ENCODE results near the gene DMRTC1B. TPM values are rescaled to one million over a fixed set of nuclear protein-coding genes. Genes with fewer than 3 reads are reported as not detected.
"Not testable (repeated sequence)": the region's sequence is repeated elsewhere in the genome, so short reads cannot be mapped to it uniquely, and the experiment has no call there.

The DMRTC1B gene
- total and polyA plus RNA-seq, 7 experiments from 2014 or later, result 1.6 to 3.1 (median 2.7) TPM; not detected in 1

GRCh38 chrX:72808110-72808509 is 31.4 kb downstream of the DMRTC1B start, which contains the start of gene FAM236D:
FAM236D (minus strand) TSS chrX:72808210; CDS start chrX:72808110, 100 bp downstream.
- H3K27ac Mint-ChIP-seq; H3K4me3 ChIP-seq (ENCODE audit: low read length); H3K4me1 Mint-ChIP-seq; H3K9me3 ChIP-seq (ENCODE audit: control insufficient read depth in 2 of 3, low read length in 3 of 3); H3K36me3 ChIP-seq (ENCODE audit: control insufficient read depth in 2 of 3, insufficient read depth in 3 of 3, low read length in 3 of 3); H3K9me3 Mint-ChIP-seq; H3K27me3 ChIP-seq (ENCODE audit: control insufficient read depth in 2 of 2, insufficient read depth in 2 of 2, low read length in 2 of 2); H3K4me3 Mint-ChIP-seq; POLR2A ChIA-PET; H3K36me3 Mint-ChIP-seq; H3K4me1 ChIP-seq (ENCODE audit: control insufficient read depth in 2 of 2, insufficient read depth in 2 of 2, low read length in 2 of 2); ATAC-seq; CTCF ChIA-PET; intact Hi-C loops (cut with micrococcal nuclease); H3K27me3 Mint-ChIP-seq; DNase-seq; H3K27ac ChIP-seq (ENCODE audit: low read depth, low read length): not testable (repeated sequence)

DNA sequence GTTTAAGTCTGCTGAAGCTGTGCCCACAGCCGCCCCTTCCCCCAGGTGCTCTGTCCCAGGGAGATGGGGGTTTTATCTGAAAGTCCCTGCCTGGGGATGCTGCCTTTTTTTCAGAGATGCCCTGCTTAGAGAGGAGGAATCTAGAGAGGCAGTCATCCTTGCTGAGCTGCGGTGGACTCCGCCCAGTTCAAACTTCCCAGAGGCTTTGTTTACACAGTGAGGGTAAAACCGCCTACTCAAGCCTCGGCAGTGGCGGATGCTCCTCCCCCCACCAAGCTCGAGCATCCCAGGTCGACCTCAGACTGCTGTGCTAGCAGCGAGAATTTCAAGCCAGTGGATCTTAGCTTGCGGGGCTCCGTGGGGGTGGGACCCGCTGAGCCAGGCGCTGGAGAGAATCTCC is 54.0 kb downstream of the DMRTC1B start:
- H3K4me3 Mint-ChIP-seq; DNase-seq; ATAC-seq; H3K36me3 Mint-ChIP-seq; H3K27me3 ChIP-seq (ENCODE audit: control insufficient read depth in 2 of 2, insufficient read depth in 2 of 2, low read length in 2 of 2); CTCF ChIA-PET; intact Hi-C loops (cut with micrococcal nuclease); H3K36me3 ChIP-seq (ENCODE audit: control insufficient read depth in 2 of 3, insufficient read depth in 3 of 3, low read length in 3 of 3); H3K9me3 Mint-ChIP-seq; H3K4me3 ChIP-seq (ENCODE audit: low read length); H3K4me1 ChIP-seq (ENCODE audit: control insufficient read depth in 2 of 2, insufficient read depth in 2 of 2, low read length in 2 of 2); H3K4me1 Mint-ChIP-seq; POLR2A ChIA-PET; H3K9me3 ChIP-seq (ENCODE audit: control insufficient read depth in 2 of 3, low read length in 3 of 3); H3K27ac Mint-ChIP-seq; H3K27me3 Mint-ChIP-seq; H3K27ac ChIP-seq (ENCODE audit: low read depth, low read length): not testable (repeated sequence)

- H3K27me3 Mint-ChIP-seq; H3K4me1 ChIP-seq (ENCODE audit: control insufficient read depth in 2 of 2, insufficient read depth in 2 of 2, low read length in 2 of 2); intact Hi-C loops (cut with micrococcal nuclease); H3K9me3 ChIP-seq (ENCODE audit: control insufficient read depth in 2 of 3, low read length in 3 of 3); POLR2A ChIA-PET; H3K36me3 Mint-ChIP-seq; H3K4me1 Mint-ChIP-seq; H3K27ac ChIP-seq (ENCODE audit: low read depth, low read length); H3K4me3 ChIP-seq (ENCODE audit: low read length); H3K36me3 ChIP-seq (ENCODE audit: control insufficient read depth in 2 of 3, insufficient read depth in 3 of 3, low read length in 3 of 3); DNase-seq; CTCF ChIA-PET; H3K27ac Mint-ChIP-seq; ATAC-seq; H3K4me3 Mint-ChIP-seq; H3K9me3 Mint-ChIP-seq; H3K27me3 ChIP-seq (ENCODE audit: control insufficient read depth in 2 of 2, insufficient read depth in 2 of 2, low read length in 2 of 2): not testable (repeated sequence)
Measured at GRCh38 chrX:72837532-72837931, 60.8 kb downstream of the DMRTC1B start.

GRCh38 chrX:72882898-72883297 is 106.2 kb downstream of the DMRTC1B start:
- DNase-seq; H3K4me1 Mint-ChIP-seq; H3K36me3 Mint-ChIP-seq; H3K27ac ChIP-seq (ENCODE audit: low read depth, low read length); H3K4me1 ChIP-seq (ENCODE audit: control insufficient read depth in 2 of 2, insufficient read depth in 2 of 2, low read length in 2 of 2); H3K27ac Mint-ChIP-seq; ATAC-seq; POLR2A ChIA-PET; H3K27me3 Mint-ChIP-seq; H3K36me3 ChIP-seq (ENCODE audit: control insufficient read depth in 2 of 3, insufficient read depth in 3 of 3, low read length in 3 of 3); CTCF ChIA-PET; intact Hi-C loops (cut with micrococcal nuclease); H3K4me3 ChIP-seq (ENCODE audit: low read length); H3K4me3 Mint-ChIP-seq; H3K9me3 ChIP-seq (ENCODE audit: control insufficient read depth in 2 of 3, low read length in 3 of 3); H3K9me3 Mint-ChIP-seq; H3K27me3 ChIP-seq (ENCODE audit: control insufficient read depth in 2 of 2, insufficient read depth in 2 of 2, low read length in 2 of 2): not testable (repeated sequence)

DNA sequence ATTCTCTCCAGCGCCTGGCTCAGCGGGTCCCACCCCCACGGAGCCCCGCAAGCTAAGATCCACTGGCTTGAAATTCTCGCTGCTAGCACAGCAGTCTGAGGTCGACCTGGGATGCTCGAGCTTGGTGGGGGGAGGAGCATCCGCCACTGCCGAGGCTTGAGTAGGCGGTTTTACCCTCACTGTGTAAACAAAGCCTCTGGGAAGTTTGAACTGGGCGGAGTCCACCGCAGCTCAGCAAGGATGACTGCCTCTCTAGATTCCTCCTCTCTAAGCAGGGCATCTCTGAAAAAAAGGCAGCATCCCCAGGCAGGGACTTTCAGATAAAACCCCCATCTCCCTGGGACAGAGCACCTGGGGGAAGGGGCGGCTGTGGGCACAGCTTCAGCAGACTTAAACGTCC is 113.0 kb downstream of the DMRTC1B start:
- DNase-seq; H3K4me1 Mint-ChIP-seq; ATAC-seq; H3K4me1 ChIP-seq (ENCODE audit: control insufficient read depth in 2 of 2, insufficient read depth in 2 of 2, low read length in 2 of 2); H3K4me3 ChIP-seq (ENCODE audit: low read length); intact Hi-C loops (cut with micrococcal nuclease); H3K36me3 Mint-ChIP-seq; H3K27ac ChIP-seq (ENCODE audit: low read depth, low read length); H3K27me3 ChIP-seq (ENCODE audit: control insufficient read depth in 2 of 2, insufficient read depth in 2 of 2, low read length in 2 of 2); H3K27me3 Mint-ChIP-seq; H3K9me3 ChIP-seq (ENCODE audit: control insufficient read depth in 2 of 3, low read length in 3 of 3); H3K9me3 Mint-ChIP-seq; H3K27ac Mint-ChIP-seq; H3K4me3 Mint-ChIP-seq; H3K36me3 ChIP-seq (ENCODE audit: control insufficient read depth in 2 of 3, insufficient read depth in 3 of 3, low read length in 3 of 3); POLR2A ChIA-PET; CTCF ChIA-PET: not testable (repeated sequence)

Other genes starting within 250 kb of the DMRTC1B start
- 10 to 100 TPM; 13.1 to 30.6 (median 19.7) TPM for gene HDAC8, start 204.0 kb upstream of the DMRTC1B start, total RNA-seq
- gene HDAC8, start 204.0 kb upstream of the DMRTC1B start, polyA plus RNA-seq, result 10 to 100 TPM; 11.9 to 14.8 TPM
- 1 to 10 TPM in 1 of 5 experiments, under 1 TPM in 4; 0.19 to 1.9 (median 0.41) TPM for gene PHKA1, start 62.6 kb upstream of the DMRTC1B start, total RNA-seq
- not detected for gene PHKA1, start 62.6 kb upstream of the DMRTC1B start, polyA plus RNA-seq
- not detected for gene FAM236B, start 5.8 kb downstream of the DMRTC1B start, total RNA-seq
- not detected for gene FAM236B, start 5.8 kb downstream of the DMRTC1B start, polyA plus RNA-seq
- gene FAM236D, start 31.3 kb downstream of the DMRTC1B start, total RNA-seq, result not detected
- not detected for gene FAM236D, start 31.3 kb downstream of the DMRTC1B start, polyA plus RNA-seq
- not detected for gene FAM236C, start 135.7 kb downstream of the DMRTC1B start, total RNA-seq
- not detected for gene FAM236C, start 135.7 kb downstream of the DMRTC1B start, polyA plus RNA-seq
- not detected for gene FAM236A, start 161.3 kb downstream of the DMRTC1B start, total RNA-seq
- not detected for gene FAM236A, start 161.3 kb downstream of the DMRTC1B start, polyA plus RNA-seq
- 1 to 10 TPM in 1 of 5 experiments, under 1 TPM in 2, not detected in 2; 0.27 to 1.4 (median 0.96) TPM for gene DMRTC1, start 166.9 kb downstream of the DMRTC1B start, total RNA-seq
- gene DMRTC1, start 166.9 kb downstream of the DMRTC1B start, polyA plus RNA-seq, result under 1 TPM in 1 of 2 donors, not detected in 1; 0.21 TPM
- not detected for gene PABPC1L2B, start 226.0 kb downstream of the DMRTC1B start, total RNA-seq
- gene PABPC1L2B, start 226.0 kb downstream of the DMRTC1B start, polyA plus RNA-seq, result not detected